MM.1S (cell line): ENCODE data around the gene TMEM132E.

Experiments
- CTCF ChIP-seq: fragments of 300-600 bp; sonication (generic); IDR thresholded peaks from 2 replicates; pipeline ENCODE4 v1.5.1; 2016; ENCODE audit warnings: antibody characterized with exemption, low read length, mixed read lengths
- EZH2 ChIP-seq: fragments of 300-600 bp; sonication (generic); optimal IDR thresholded peaks from 2 replicates; pipeline ENCODE3; 2017; ENCODE audit warnings: low read depth, mild to moderate bottlenecking, antibody characterized with exemption, low read length, mixed read lengths
- EZH2phosphoT487 ChIP-seq: fragments of 300-600 bp; sonication (generic); IDR thresholded peaks from 2 replicates; pipeline ENCODE4 v1.6.1; 2018; ENCODE audit warnings: antibody characterized with exemption, low read length

GRCh38 chr17:34589120-34589965, 10.0 kb downstream of the TMEM132E start:
- no peak for TF ChIP-seq CTCF
- TF ChIP-seq EZH2phosphoT487, result no peak
- TF ChIP-seq EZH2, result no peak
